ENCODE measurements around the gene RAI14. TPM values are rescaled to one million over a fixed set of nuclear protein-coding genes. Genes with fewer than 3 reads are reported as not detected.

The RAI14 gene
- total and polyA plus RNA-seq, 3 donors from 2014 or later: 34.3 to 54.6 (median 49.6) TPM

- no peaks in the 10 kb centered on the region for H3K36me3 ChIP-seq (ENCODE audit: low read depth, missing control alignments)
- H3K9me3 ChIP-seq: no peaks in the 10 kb centered on the region
- H3K27ac ChIP-seq: no peak overlapping the region
- H3K27me3 ChIP-seq: no peaks in the 10 kb centered on the region
- intact Hi-C loops (cut with DNase I; ENCODE audit: low total_unique reads): no loop called here
- 86 to 100% methylated on average over 1 of the region's 1 CpG for WGBS, 2 donors
- TF ChIP-seq, protein P1, sequence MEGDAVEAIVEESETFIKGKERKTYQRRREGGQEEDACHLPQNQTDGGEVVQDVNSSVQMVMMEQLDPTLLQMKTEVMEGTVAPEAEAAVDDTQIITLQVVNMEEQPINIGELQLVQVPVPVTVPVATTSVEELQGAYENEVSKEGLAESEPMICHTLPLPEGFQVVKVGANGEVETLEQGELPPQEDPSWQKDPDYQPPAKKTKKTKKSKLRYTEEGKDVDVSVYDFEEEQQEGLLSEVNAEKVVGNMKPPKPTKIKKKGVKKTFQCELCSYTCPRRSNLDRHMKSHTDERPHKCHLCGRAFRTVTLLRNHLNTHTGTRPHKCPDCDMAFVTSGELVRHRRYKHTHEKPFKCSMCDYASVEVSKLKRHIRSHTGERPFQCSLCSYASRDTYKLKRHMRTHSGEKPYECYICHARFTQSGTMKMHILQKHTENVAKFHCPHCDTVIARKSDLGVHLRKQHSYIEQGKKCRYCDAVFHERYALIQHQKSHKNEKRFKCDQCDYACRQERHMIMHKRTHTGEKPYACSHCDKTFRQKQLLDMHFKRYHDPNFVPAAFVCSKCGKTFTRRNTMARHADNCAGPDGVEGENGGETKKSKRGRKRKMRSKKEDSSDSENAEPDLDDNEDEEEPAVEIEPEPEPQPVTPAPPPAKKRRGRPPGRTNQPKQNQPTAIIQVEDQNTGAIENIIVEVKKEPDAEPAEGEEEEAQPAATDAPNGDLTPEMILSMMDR (IDR thresholded peaks at IDR 0.05): no peak
- TF ChIP-seq POLR2A (IDR thresholded peaks at IDR 0.05): no peak
- DNase-seq: no peak
- no peaks in the 10 kb centered on the region for H3K4me1 ChIP-seq
- no peak overlapping the region for H3K4me3 ChIP-seq
These were observed 109.5 kb downstream of the RAI14 start for GRCh38 chr5:34765662-34766061.

- no peak overlapping the region for H3K27ac ChIP-seq
- intact Hi-C loops (cut with DNase I; ENCODE audit: low total_unique reads): no loop called here
- H3K4me1 ChIP-seq: no peaks in the 10 kb centered on the region
- WGBS, 2 donors: 86 to 94% methylated on average over 7 of the region's 7 CpGs
- no peaks in the 10 kb centered on the region for H3K9me3 ChIP-seq
- H3K36me3 ChIP-seq (ENCODE audit: low read depth, missing control alignments): no peaks in the 10 kb centered on the region
- no peak for TF ChIP-seq POLR2A (IDR thresholded peaks at IDR 0.05)
- TF ChIP-seq, protein P1 (IDR thresholded peaks at IDR 0.05): no peak
- no peak for DNase-seq
- H3K4me3 ChIP-seq: no peak overlapping the region
- no peaks in the 10 kb centered on the region for H3K27me3 ChIP-seq
These were observed 111.1 kb downstream of the RAI14 start for GRCh38 chr5:34767180-34767579.

DNA sequence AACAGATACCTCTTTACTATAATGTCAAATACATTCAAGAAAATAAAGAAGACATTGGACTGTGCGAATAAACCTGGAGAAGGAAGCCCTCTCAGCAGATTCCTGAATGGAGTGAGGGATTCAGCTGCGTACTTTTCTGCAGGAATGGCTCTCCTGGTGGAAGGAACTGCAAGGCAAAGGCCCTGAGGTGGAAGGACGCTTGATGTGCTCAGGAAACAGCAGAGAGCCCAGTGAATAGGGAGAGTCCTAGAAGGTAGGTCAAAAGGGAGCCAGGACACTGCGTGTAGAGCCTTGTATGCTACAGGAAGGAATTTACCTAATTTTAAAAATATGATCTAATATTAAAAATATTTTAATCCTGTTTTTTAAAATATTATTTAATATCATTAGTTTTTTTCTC lies 114.4 kb downstream of the RAI14 start:
- TF ChIP-seq, protein P1 (IDR thresholded peaks at IDR 0.05): no peak
- no peak for TF ChIP-seq POLR2A (IDR thresholded peaks at IDR 0.05)
- H3K36me3 ChIP-seq (ENCODE audit: low read depth, missing control alignments): no peaks in the 10 kb centered on the region
- H3K4me1 ChIP-seq: no peaks in the 10 kb centered on the region
- H3K27me3 ChIP-seq: no peaks in the 10 kb centered on the region
- H3K27ac ChIP-seq: no peak overlapping the region
- H3K9me3 ChIP-seq: no peaks in the 10 kb centered on the region
- WGBS, 2 donors: 82 to 94% methylated on average over 4 of the region's 4 CpGs
- no peak for DNase-seq
- intact Hi-C loops (cut with DNase I; ENCODE audit: low total_unique reads): no loop called here
- H3K4me3 ChIP-seq: no peak overlapping the region

GRCh38 chr5:34771076-34771475 lies 114.9 kb downstream of the RAI14 start:
- Histone ChIP-seq H3K27ac (no peak overlapping the region), H3K36me3 (ENCODE audit: low read depth, missing control alignments) (no peaks in the 10 kb centered on the region), H3K4me3 (no peak overlapping the region), H3K27me3 (no peaks in the 10 kb centered on the region), H3K9me3 (no peaks in the 10 kb centered on the region), H3K4me1 (no peaks in the 10 kb centered on the region)
- TF ChIP-seq, protein P1 (IDR thresholded peaks at IDR 0.05): no peak
- TF ChIP-seq POLR2A (IDR thresholded peaks at IDR 0.05): no peak
- no peak for DNase-seq
- WGBS, 2 donors: 57 to 63% methylated on average over 5 of the region's 5 CpGs
- intact Hi-C loops (cut with DNase I; ENCODE audit: low total_unique reads): no loop called here

DNA sequence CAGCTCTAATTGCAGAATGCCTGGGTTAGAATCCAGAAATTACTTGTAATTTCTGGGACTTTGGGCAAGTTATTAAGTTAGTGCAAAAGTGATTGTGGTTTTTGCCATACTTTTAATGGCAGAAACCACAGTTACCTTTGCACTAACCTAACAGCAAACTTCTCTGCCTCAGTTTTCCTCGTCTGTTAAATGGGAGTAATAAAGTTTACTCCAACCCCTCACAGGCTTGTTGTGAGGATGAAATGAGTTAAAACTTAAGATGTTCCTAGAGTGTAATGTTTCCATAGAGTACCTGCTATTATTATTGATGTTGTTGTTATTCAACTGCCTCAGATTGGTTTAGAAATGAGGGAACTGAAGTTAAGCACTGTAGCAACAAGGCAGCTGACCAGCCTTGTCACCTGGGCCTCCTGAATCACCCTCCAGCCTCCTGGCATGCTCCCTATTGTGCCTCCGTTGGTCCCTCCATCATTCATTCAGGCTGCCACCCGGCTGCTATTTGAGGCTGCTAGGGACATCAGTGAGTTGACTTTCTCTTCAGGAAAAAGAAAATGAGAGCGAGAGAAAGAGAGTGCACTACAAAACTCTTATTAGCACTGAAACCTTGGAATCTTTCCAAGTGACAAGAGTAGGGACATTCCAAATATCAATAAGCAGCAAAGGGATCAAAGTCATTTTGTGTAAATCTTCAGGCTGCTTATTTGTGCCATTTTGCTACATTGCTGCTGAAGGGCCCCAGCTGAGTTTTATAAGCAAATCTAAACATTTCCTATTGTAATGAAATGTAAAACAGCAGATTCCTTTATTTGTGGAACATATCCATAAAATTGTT lies 116.4 kb downstream of the RAI14 start:
- intact Hi-C loops (cut with DNase I; ENCODE audit: low total_unique reads): no loop called here
- TF ChIP-seq, protein P1 (IDR thresholded peaks at IDR 0.05): no peak
- TF ChIP-seq POLR2A (IDR thresholded peaks at IDR 0.05): no peak
- 81 to 86% methylated on average over 4 of the region's 4 CpGs for WGBS, 2 donors
- H3K9me3 ChIP-seq: no peaks in the 10 kb centered on the region
- no peak overlapping the region for H3K4me3 ChIP-seq
- no peaks in the 10 kb centered on the region for H3K36me3 ChIP-seq (ENCODE audit: low read depth, missing control alignments)
- no peak for DNase-seq
- H3K27me3 ChIP-seq: no peaks in the 10 kb centered on the region
- H3K4me1 ChIP-seq: no peaks in the 10 kb centered on the region
- H3K27ac ChIP-seq: no peak overlapping the region

Measured in testis (tissue), 3 donors.